Thoracic aorta (tissue), 2 donors: ENCODE data around the gene SSRP1. TPM values are rescaled to one million over a fixed set of nuclear protein-coding genes. Genes with fewer than 3 reads are reported as not detected.

Source experiments
- ATAC-seq: fragments of 150-250 bp; one replicate; pipeline ENCODE4 v1.8.0; 2017; ENCODE audit warnings: low read depth; ENCODE audit not compliant: insufficient number of reproducible peaks, low FRiP score
- DNase-seq: peaks from one replicate; pipeline ENCODE4 v3.0.0-alpha.2; 2020; ENCODE audit warnings: low spot score
- H3K27ac ChIP-seq, 2 donors: fragments of 200-600 bp; sonication (generic); 1 replicate in 1 of 2; 2 replicates in 1 of 2; pipeline ENCODE4 v1.5.1; 2016; ENCODE audit warnings: mild to moderate bottlenecking in 2 of 2, moderate library complexity in 2 of 2
- H3K27me3 ChIP-seq: fragments of 200-600 bp; sonication (generic); replicated peaks from 2 replicates; pipeline ENCODE4 v1.6.0; 2016; ENCODE audit warnings: mild to moderate bottlenecking; ENCODE audit not compliant: insufficient read depth
- H3K36me3 ChIP-seq: fragments of 200-600 bp; sonication (generic); one replicate; pipeline ENCODE4 v1.5.1; 2016
- H3K4me1 ChIP-seq, 2 donors: fragments of 200-600 bp; sonication (generic); 1 replicate in 1 of 2; 2 replicates in 1 of 2; pipeline versions ENCODE4 v1.5.1 to v1.6.0; 2016; ENCODE audit warnings: low read depth in 2 of 2, mild to moderate bottlenecking in 1 of 2; ENCODE audit not compliant: control insufficient read depth in 1 of 2
- H3K4me3 ChIP-seq: fragments of 200-600 bp; sonication (generic); 2 replicates; pipeline ENCODE4 v1.5.1; 2016; ENCODE audit warnings: mild to moderate bottlenecking
- H3K9me3 ChIP-seq: fragments of 200-600 bp; sonication (generic); 2 replicates; pipeline ENCODE4 v1.5.1; 2016
- CTCF ChIP-seq: fragments of 200-600 bp; sonication (generic); IDR thresholded peaks from one replicate; pipeline ENCODE4 v1.5.1; 2019; ENCODE audit warnings: antibody characterized with exemption
- total RNA-seq, 2 donors: library from RNA; depleted of rRNA; stranded (reverse); fragments of >200 nt; gene quantifications; one replicate each; pipeline versions ENCODE4 v1.1.0 to v1.2.3, GENCODE V29; 2016

Gene SSRP1
- total RNA-seq, 2 donors from 2014 or later: 42.0 to 51.4 TPM

GRCh38 chr11:57306161-57306876 lies 29.4 kb downstream of the SSRP1 start:
- no peak for ATAC-seq
- Histone ChIP-seq H3K36me3 (peaks cover 42% of the 10 kb centered on the region), H3K27me3 (no peaks in the 10 kb centered on the region), H3K4me1 (peaks cover 23 to 56% of the 10 kb centered on the region in 2 donors), H3K4me3 (no peak overlapping the region), H3K27ac (no peak overlapping the region), H3K9me3 (no peaks in the 10 kb centered on the region)
- TF ChIP-seq CTCF: no peak
- DNase-seq: no peak

GRCh38 chr11:57305523-57305922 lies 30.2 kb downstream of the SSRP1 start:
- H3K4me1 ChIP-seq: peaks cover 20 to 49% of the 10 kb centered on the region in 2 donors
- no peak overlapping the region for H3K4me3 ChIP-seq
- peaks cover 50% of the 10 kb centered on the region for H3K36me3 ChIP-seq
- ATAC-seq (no peak), DNase-seq (no peak)
- H3K27ac ChIP-seq: no peak overlapping the region
- TF ChIP-seq CTCF: no peak
- no peaks in the 10 kb centered on the region for H3K9me3 ChIP-seq
- no peaks in the 10 kb centered on the region for H3K27me3 ChIP-seq

- Histone ChIP-seq H3K9me3 (peaks cover 9% of the 10 kb centered on the region), H3K4me3 (no peak overlapping the region), H3K4me1 (peaks cover 15 to 34% of the 10 kb centered on the region in 2 donors), H3K27me3 (no peaks in the 10 kb centered on the region), H3K27ac (no peak overlapping the region), H3K36me3 (peaks cover 51% of the 10 kb centered on the region)
- TF ChIP-seq CTCF: no peak
- DNase-seq (no peak), ATAC-seq (no peak)
Observed at GRCh38 chr11:57303990-57304579, 31.6 kb downstream of the SSRP1 start.

- Histone ChIP-seq H3K27me3 (no peaks in the 10 kb centered on the region), H3K36me3 (peaks cover 56% of the 10 kb centered on the region), H3K4me1 (peaks cover 15 to 28% of the 10 kb centered on the region in 2 donors), H3K9me3 (peaks cover 10% of the 10 kb centered on the region), H3K4me3 (no peak overlapping the region), H3K27ac (no peak overlapping the region)
- ATAC-seq (no peak), DNase-seq (no peak)
- TF ChIP-seq CTCF: no peak
Observed at GRCh38 chr11:57303280-57303989, 32.3 kb downstream of the SSRP1 start.

- Histone ChIP-seq H3K4me1 (peaks cover 10 to 25% of the 10 kb centered on the region in 2 donors), H3K36me3 (peaks cover 56% of the 10 kb centered on the region), H3K4me3 (no peak overlapping the region), H3K9me3 (peaks cover 10% of the 10 kb centered on the region), H3K27ac (no peak overlapping the region), H3K27me3 (no peaks in the 10 kb centered on the region)
- TF ChIP-seq CTCF: no peak
- ATAC-seq (no peak), DNase-seq (no peak)
Observed at GRCh38 chr11:57302489-57302888, 33.2 kb downstream of the SSRP1 start.
